Parathyroid adenoma (tissue), 2 donors: ENCODE measurements around the gene CAMTA1.

Source experiments
- H2AFZ ChIP-seq: fragments of 300-600 bp; sonication (generic); one replicate; pipeline ENCODE4 v1.7.0; 2017; ENCODE audit warnings: antibody characterized with exemption, mild to moderate bottlenecking
- H3K27ac ChIP-seq: fragments of 300-600 bp; sonication (generic); one replicate; pipeline ENCODE4 v1.7.0; 2017
- H3K27me3 ChIP-seq: fragments of 300-600 bp; sonication (generic); one replicate; pipeline ENCODE4 v1.7.0; 2017; ENCODE audit warnings: low read length; ENCODE audit not compliant: control insufficient read depth, insufficient read depth
- H3K36me3 ChIP-seq: fragments of 300-600 bp; sonication (generic); one replicate; pipeline ENCODE4 v1.7.0; 2017; ENCODE audit warnings: low read length; ENCODE audit not compliant: control insufficient read depth, insufficient read depth
- H3K4me1 ChIP-seq: fragments of 300-600 bp; sonication (generic); one replicate; pipeline ENCODE4 v1.7.0; 2017; ENCODE audit warnings: control low read depth
- H3K4me2 ChIP-seq: fragments of 300-600 bp; sonication (generic); one replicate; pipeline ENCODE4 v1.7.0; 2017; ENCODE audit warnings: low read length
- H3K4me3 ChIP-seq: fragments of 300-600 bp; sonication (generic); one replicate; pipeline ENCODE4 v1.7.0; 2017; ENCODE audit warnings: low read depth, low read length
- H3K79me2 ChIP-seq: fragments of 300-600 bp; sonication (generic); one replicate; pipeline ENCODE4 v1.7.0; 2017; ENCODE audit warnings: control low read depth
- H3K9ac ChIP-seq: fragments of 300-600 bp; sonication (generic); one replicate; pipeline ENCODE4 v1.7.0; 2017; ENCODE audit warnings: mild to moderate bottlenecking
- H3K9me3 ChIP-seq: fragments of 300-600 bp; sonication (generic); one replicate; pipeline ENCODE4 v1.7.0; 2017; ENCODE audit warnings: low read length; ENCODE audit not compliant: control insufficient read depth
- TF ChIP-seq, protein P1 (sequence below): fragments of 300-600 bp; sonication (generic); IDR thresholded peaks from one replicate; pipeline ENCODE4 v1.7.0; 2017; ENCODE audit warnings: antibody characterized with exemption, mild to moderate bottlenecking
- donor health status: primary hyperparathyroidism.

Gene CAMTA1

GRCh38 chr1:7809742-7810141, 1024.5 kb downstream of the CAMTA1 start:
- H3K27ac ChIP-seq, result no peak overlapping the region
- no peaks in the 10 kb centered on the region for H3K4me1 ChIP-seq
- TF ChIP-seq, protein P1, sequence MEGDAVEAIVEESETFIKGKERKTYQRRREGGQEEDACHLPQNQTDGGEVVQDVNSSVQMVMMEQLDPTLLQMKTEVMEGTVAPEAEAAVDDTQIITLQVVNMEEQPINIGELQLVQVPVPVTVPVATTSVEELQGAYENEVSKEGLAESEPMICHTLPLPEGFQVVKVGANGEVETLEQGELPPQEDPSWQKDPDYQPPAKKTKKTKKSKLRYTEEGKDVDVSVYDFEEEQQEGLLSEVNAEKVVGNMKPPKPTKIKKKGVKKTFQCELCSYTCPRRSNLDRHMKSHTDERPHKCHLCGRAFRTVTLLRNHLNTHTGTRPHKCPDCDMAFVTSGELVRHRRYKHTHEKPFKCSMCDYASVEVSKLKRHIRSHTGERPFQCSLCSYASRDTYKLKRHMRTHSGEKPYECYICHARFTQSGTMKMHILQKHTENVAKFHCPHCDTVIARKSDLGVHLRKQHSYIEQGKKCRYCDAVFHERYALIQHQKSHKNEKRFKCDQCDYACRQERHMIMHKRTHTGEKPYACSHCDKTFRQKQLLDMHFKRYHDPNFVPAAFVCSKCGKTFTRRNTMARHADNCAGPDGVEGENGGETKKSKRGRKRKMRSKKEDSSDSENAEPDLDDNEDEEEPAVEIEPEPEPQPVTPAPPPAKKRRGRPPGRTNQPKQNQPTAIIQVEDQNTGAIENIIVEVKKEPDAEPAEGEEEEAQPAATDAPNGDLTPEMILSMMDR, result no peak

GRCh38 chr1:7810395-7810794, 1025.1 kb downstream of the CAMTA1 start:
- H3K9ac ChIP-seq, result no peak overlapping the region
- no peak overlapping the region for H3K4me2 ChIP-seq
- H3K4me1 ChIP-seq, result no peaks in the 10 kb centered on the region
- no peaks in the 10 kb centered on the region for H3K9me3 ChIP-seq
- no peak overlapping the region for H2AFZ ChIP-seq
- no peaks in the 10 kb centered on the region for H3K27me3 ChIP-seq
- H3K4me3 ChIP-seq, result no peak overlapping the region
- H3K27ac ChIP-seq, result no peak overlapping the region
- H3K79me2 ChIP-seq, result no peaks in the 10 kb centered on the region
- TF ChIP-seq, protein P1, result no peak
- no peaks in the 10 kb centered on the region for H3K36me3 ChIP-seq

More at GRCh38 chr1:7809742-7810141, 1024.5 kb downstream of the CAMTA1 start:
- H3K9ac ChIP-seq, result no peak overlapping the region
- no peaks in the 10 kb centered on the region for H3K27me3 ChIP-seq
- H3K4me3 ChIP-seq, result no peak overlapping the region
- H3K79me2 ChIP-seq, result no peaks in the 10 kb centered on the region
- no peaks in the 10 kb centered on the region for H3K9me3 ChIP-seq
- H3K36me3 ChIP-seq, result no peaks in the 10 kb centered on the region
- H2AFZ ChIP-seq, result no peak overlapping the region
- H3K4me2 ChIP-seq, result no peak overlapping the region

DNA sequence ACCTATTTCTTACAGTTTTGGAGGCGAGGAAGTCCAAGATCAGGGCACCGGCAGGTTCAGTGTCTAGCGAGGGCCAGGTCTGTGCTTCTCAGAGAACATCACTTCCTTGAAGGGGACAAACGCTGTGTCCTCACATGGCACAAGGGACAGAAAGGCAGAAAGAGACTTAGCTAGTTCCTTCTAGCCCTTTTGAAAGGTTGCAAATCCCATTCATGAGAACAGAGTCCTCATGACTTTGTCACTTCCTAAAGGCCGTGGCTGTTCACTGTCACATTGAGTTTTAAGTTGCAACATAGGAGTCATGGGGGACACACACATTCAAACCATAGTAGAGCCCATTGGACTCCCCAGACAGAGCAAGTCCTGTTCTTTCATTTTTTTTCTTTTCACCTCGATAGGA, 1026.2 kb downstream of the CAMTA1 start:
- Histone ChIP-seq H3K79me2 (no peaks in the 10 kb centered on the region), H3K4me3 (no peak overlapping the region), H3K4me1 (no peaks in the 10 kb centered on the region), H3K36me3 (no peaks in the 10 kb centered on the region), H3K27me3 (no peaks in the 10 kb centered on the region), H3K4me2 (no peak overlapping the region), H3K27ac (no peak overlapping the region), H3K9me3 (no peaks in the 10 kb centered on the region), H3K9ac (no peak overlapping the region), H2AFZ (no peak overlapping the region)
- TF ChIP-seq, protein P1, result no peak

DNA sequence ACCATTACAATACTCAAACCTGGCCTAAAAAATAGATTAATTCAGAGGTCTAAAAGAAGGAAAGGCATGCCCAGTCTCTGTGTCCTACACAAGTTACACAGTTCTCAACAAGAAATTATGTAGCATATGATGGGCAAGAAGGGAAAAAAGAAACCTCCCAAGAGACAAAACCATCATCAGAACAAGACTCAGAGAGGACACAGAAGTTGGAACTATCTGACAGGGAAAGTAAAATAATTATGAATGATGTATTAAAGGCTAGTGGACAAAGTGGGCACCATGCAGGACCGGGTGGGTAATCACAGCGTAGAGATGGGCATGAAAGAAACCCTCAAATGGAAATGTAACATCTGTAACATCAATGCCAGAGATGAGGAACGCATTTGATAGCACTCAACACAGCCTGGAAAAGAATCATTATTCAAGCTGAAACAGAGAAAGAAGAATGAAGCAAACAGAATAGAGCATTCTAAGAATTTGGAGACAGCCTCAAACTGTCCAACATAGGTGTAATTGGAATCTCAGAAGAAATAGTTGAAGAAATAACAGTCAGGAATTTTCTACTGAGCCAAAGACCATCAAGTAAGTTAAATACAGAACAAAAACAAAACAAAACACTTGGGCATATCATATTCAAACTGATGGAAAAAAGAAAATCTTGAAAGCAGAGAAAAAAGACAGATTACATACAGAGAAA, 1028.6 kb downstream of the CAMTA1 start:
- H3K9me3 ChIP-seq, result no peaks in the 10 kb centered on the region
- H3K79me2 ChIP-seq, result no peaks in the 10 kb centered on the region
- H3K9ac ChIP-seq, result no peak overlapping the region
- H3K27me3 ChIP-seq, result no peaks in the 10 kb centered on the region
- H2AFZ ChIP-seq, result no peak overlapping the region
- H3K4me1 ChIP-seq, result no peaks in the 10 kb centered on the region
- no peak overlapping the region for H3K4me2 ChIP-seq
- no peaks in the 10 kb centered on the region for H3K36me3 ChIP-seq
- H3K27ac ChIP-seq, result no peak overlapping the region
- TF ChIP-seq, protein P1, result no peak
- H3K4me3 ChIP-seq, result no peak overlapping the region
